Motor neuron (in vitro differentiated cells): ENCODE results near the gene LIN28A. TPM values are rescaled to one million over a fixed set of nuclear protein-coding genes. Genes with fewer than 3 reads are reported as not detected.

Experiments used
- ATAC-seq, 8 experiments: fragments of 200-7000 bp; cut with Tn5 transposase; replicated peaks in 6 of 8; 2 replicates each; pipeline ENCODE4 v1.8.0; 2021; ENCODE audit warnings: mild to moderate bottlenecking in 8 of 8, moderate library complexity in 8 of 8
- H3K27ac ChIP-seq, 2 donors: fragments of 250-450 bp; sonication (Bioruptor Pico); 2 replicates each; pipeline ENCODE4 v1.9.0; 2021; ENCODE audit warnings: antibody characterized with exemption in 2 of 2, mild to moderate bottlenecking in 2 of 2, moderate library complexity in 1 of 2
- H3K4me1 ChIP-seq, 2 donors: fragments of 250-450 bp; sonication (Bioruptor Pico); replicated peaks in 1 of 2; 2 replicates each; pipeline ENCODE4 v1.6.1; 2021; ENCODE audit warnings: antibody characterized with exemption in 2 of 2, mild to moderate bottlenecking in 2 of 2, moderate library complexity in 1 of 2
- H3K4me3 ChIP-seq, 5 donors: fragments of 250-450 bp; sonication (Bioruptor Pico); 2 replicates each; pipeline ENCODE4 v1.9.0; 2021; ENCODE audit warnings: antibody characterized with exemption in 5 of 5, mild to moderate bottlenecking in 5 of 5, moderate library complexity in 4 of 5
- WGBS, 10 experiments: fragments of 450-650 bp; shearing (Covaris generic); methylation state at CpG; one replicate each; pipeline ENCODE4 v1.0.0; 2022; 5-methylcytosine and 5-hydroxymethylcytosine counted together
- in situ Hi-C, 9 experiments: fragments of 400-800 bp; cut with MboI; loops; one replicate each; pipeline ENCODE4 v1.15.0; 2021; ENCODE audit warnings: low sequenced_read_pairs in 9 of 9, low pct_unique_long_range_greater_than_20kb in 2 of 9; ENCODE audit not compliant: unreplicated experiment in 9 of 9
- total RNA-seq, 8 experiments: library from RNA; unstranded; fragments of 300-600 nt; gene quantifications; 2 replicates each; pipeline versions ENCODE4 v1.2.3 to v1.2.4, GENCODE V29; 2022

The LIN28A gene
- total RNA-seq, 8 experiments from 2014 or later: 0.14 to 66.0 (median 2.9) TPM

GRCh38 chr1:26391450-26391849 is 19.2 kb upstream of the LIN28A start:
- peaks cover 7 to 18% of the 10 kb centered on the region in 2 donors for H3K4me1 ChIP-seq
- ATAC-seq: peak in 7 of 8 experiments; percentile 15 to 93 (median 44)
- no peak overlapping the region for H3K27ac ChIP-seq
- in situ Hi-C loops: loop anchor here in 1 of 9 experiments (25.0 kb wide), 1 partner anchor 104 kb away; the partner anchor contains the start of gene SH3BGRL3
- H3K4me3 ChIP-seq: no peak overlapping the region
- WGBS, 10 experiments: 0 to 14% (median 10%) methylated on average over 1 to 3 of the region's 3 CpGs; no CpG with 5 or more reads in 5 of the 10 experiments

GRCh38 chr1:26395754-26396153 is 14.9 kb upstream of the LIN28A start:
- peaks cover 5 to 16% of the 10 kb centered on the region in 2 donors for H3K4me1 ChIP-seq
- in situ Hi-C loops: loop anchor here in 1 of 9 experiments (25.0 kb wide), 1 partner anchor 108 kb away; the partner anchor contains the start of gene SH3BGRL3
- no peak for ATAC-seq
- H3K27ac ChIP-seq: no peak overlapping the region
- WGBS, 10 experiments: 50 to 100% (median 83%) methylated on average over 1 to 6 of the region's 8 CpGs; no CpG with 5 or more reads in 2 of the 10 experiments
- no peak overlapping the region for H3K4me3 ChIP-seq

- H3K27ac ChIP-seq: no peak overlapping the region
- peaks cover 7 to 8% of the 10 kb centered on the region in 2 donors for H3K4me1 ChIP-seq
- H3K4me3 ChIP-seq: no peak overlapping the region
- in situ Hi-C loops: loop anchor here in 1 of 9 experiments (25.0 kb wide), 1 partner anchor 112 kb away; the partner anchor contains the start of gene SH3BGRL3
- WGBS, 10 experiments: 22 to 87% (median 80%) methylated on average over 1 to 3 of the region's 3 CpGs; no CpG with 5 or more reads in 3 of the 10 experiments
- no peak for ATAC-seq
These were observed 11.6 kb upstream of the LIN28A start for GRCh38 chr1:26399034-26399433.

GRCh38 chr1:26401891-26402290 is 8.7 kb upstream of the LIN28A start:
- Histone ChIP-seq H3K4me1 (peaks cover 8 to 9% of the 10 kb centered on the region in 2 donors), H3K4me3 (no peak overlapping the region), H3K27ac (no peak overlapping the region)
- in situ Hi-C loops: no loop called here
- ATAC-seq: no peak
- WGBS, 10 experiments: 57 to 100% (median 80%) methylated on average over 1 to 3 of the region's 3 CpGs; no CpG with 5 or more reads in 5 of the 10 experiments

GRCh38 chr1:26403656-26404055 is 7.0 kb upstream of the LIN28A start:
- no peak overlapping the region for H3K4me3 ChIP-seq
- H3K27ac ChIP-seq: peak overlapping the region in 1 of 2 donors; percentile 11
- peak in 4 of 8 experiments; percentile 44 to 46 (median 45) for ATAC-seq
- WGBS, 10 experiments: 0 to 24% (median 18%) methylated on average over 1 to 4 of the region's 4 CpGs; no CpG with 5 or more reads in 2 of the 10 experiments
- peaks cover 13% of the 10 kb centered on the region in 2 donors for H3K4me1 ChIP-seq
- in situ Hi-C loops: no loop called here

GRCh38 chr1:26404641-26405040 is 6.0 kb upstream of the LIN28A start:
- no peak overlapping the region for H3K27ac ChIP-seq
- in situ Hi-C loops: no loop called here
- ATAC-seq: no peak
- H3K4me1 ChIP-seq: peaks cover 16 to 23% of the 10 kb centered on the region in 2 donors
- WGBS, 10 experiments: 30 to 100% (median 73%) methylated on average over 1 to 2 of the region's 2 CpGs; no CpG with 5 or more reads in 2 of the 10 experiments
- no peak overlapping the region for H3K4me3 ChIP-seq

- in situ Hi-C loops: no loop called here
- no peak for ATAC-seq
- Histone ChIP-seq H3K4me3 (no peak overlapping the region), H3K27ac (no peak overlapping the region), H3K4me1 (peaks cover 19 to 29% of the 10 kb centered on the region in 2 donors)
- WGBS, 10 experiments: 20 to 93% (median 78%) methylated on average over 1 to 7 of the region's 7 CpGs; no CpG with 5 or more reads in 1 of the 10 experiments
These were observed 5.2 kb upstream of the LIN28A start for GRCh38 chr1:26405281-26405915.

- H3K27ac ChIP-seq: peak overlapping the region; percentile 89 to 94
- peak overlapping the region in 4 of 5 donors; percentile 23 to 42 (median 36) for H3K4me3 ChIP-seq
- peaks cover 36 to 55% of the 10 kb centered on the region in 2 donors for H3K4me1 ChIP-seq
- in situ Hi-C loops: no loop called here
- 0 to 18% (median 5%) methylated on average over 3 to 12 of the region's 12 CpGs for WGBS, 10 experiments
- peak in 4 of 8 experiments; percentile 6 to 85 (median 80) for ATAC-seq
These were observed 2.0 kb upstream of the LIN28A start for GRCh38 chr1:26408604-26409003.

GRCh38 chr1:26409191-26409807 is 1.3 kb upstream of the LIN28A start:
- in situ Hi-C loops: no loop called here
- H3K27ac ChIP-seq: peak overlapping the region; percentile 89 to 94
- peaks cover 30 to 51% of the 10 kb centered on the region in 2 donors for H3K4me1 ChIP-seq
- 0 to 13% (median 0%) methylated on average over 1 to 12 of the region's 16 CpGs; no CpG with 5 or more reads in 3 of the 10 experiments for WGBS, 10 experiments
- peak in 5 of 8 experiments; percentile 71 to 82 (median 78) for ATAC-seq
- peak overlapping the region; percentile 10 to 42 (median 36) for H3K4me3 ChIP-seq

- Histone ChIP-seq H3K27ac (peak overlapping the region; percentile 58 to 78), H3K4me3 (peak overlapping the region; percentile 10 to 42 (median 28)), H3K4me1 (peaks cover 31 to 51% of the 10 kb centered on the region in 2 donors)
- peak in 3 of 8 experiments; percentile 4 to 11 (median 4) for ATAC-seq
- in situ Hi-C loops: no loop called here
- WGBS, 10 experiments: 0 to 20% (median 9%) methylated on average over 1 to 13 of the region's 20 CpGs; no CpG with 5 or more reads in 6 of the 10 experiments
These were observed 1.0 kb downstream of the LIN28A start for GRCh38 chr1:26411624-26412074.

GRCh38 chr1:26412180-26412840 is 1.7 kb downstream of the LIN28A start:
- Histone ChIP-seq H3K4me3 (peak overlapping the region in 4 of 5 donors; percentile 24 to 42 (median 32)), H3K27ac (peak overlapping the region; percentile 58 to 78), H3K4me1 (peaks cover 38 to 53% of the 10 kb centered on the region in 2 donors)
- in situ Hi-C loops: no loop called here
- ATAC-seq: no peak
- 0 to 40% (median 14%) methylated on average over 1 to 8 of the region's 9 CpGs; no CpG with 5 or more reads in 2 of the 10 experiments for WGBS, 10 experiments

- ATAC-seq: no peak
- in situ Hi-C loops: no loop called here
- H3K4me3 ChIP-seq: no peak overlapping the region
- no peak overlapping the region for H3K27ac ChIP-seq
- peaks cover 45 to 61% of the 10 kb centered on the region in 2 donors for H3K4me1 ChIP-seq
- WGBS, 10 experiments: 0 to 13% (median 5%) methylated on average over 1 of the region's 1 CpG; no CpG with 5 or more reads in 6 of the 10 experiments
These were observed 2.4 kb downstream of the LIN28A start for GRCh38 chr1:26413031-26413430.
